Retinal pigment epithelial cell (primary cell): ENCODE results near the gene ABHD2.

ENCODE experiments used
- DNase-seq: peaks from one replicate; pipeline ENCODE4 v3.0.0-alpha.2; 2010; ENCODE audit warnings: low read depth
- H3K4me3 ChIP-seq: 2 replicates; pipeline ENCODE4 v1.5.1; 2011; ENCODE audit warnings: mild to moderate bottlenecking, low read length, control low read depth, moderate library complexity
- TF ChIP-seq, protein P1 (sequence below): conservative IDR thresholded peaks from 2 replicates; pipeline ENCODE4 v1.5.1; 2011; ENCODE audit warnings: low read depth, low read length, control low read depth, inconsistent platforms

The ABHD2 gene

DNA sequence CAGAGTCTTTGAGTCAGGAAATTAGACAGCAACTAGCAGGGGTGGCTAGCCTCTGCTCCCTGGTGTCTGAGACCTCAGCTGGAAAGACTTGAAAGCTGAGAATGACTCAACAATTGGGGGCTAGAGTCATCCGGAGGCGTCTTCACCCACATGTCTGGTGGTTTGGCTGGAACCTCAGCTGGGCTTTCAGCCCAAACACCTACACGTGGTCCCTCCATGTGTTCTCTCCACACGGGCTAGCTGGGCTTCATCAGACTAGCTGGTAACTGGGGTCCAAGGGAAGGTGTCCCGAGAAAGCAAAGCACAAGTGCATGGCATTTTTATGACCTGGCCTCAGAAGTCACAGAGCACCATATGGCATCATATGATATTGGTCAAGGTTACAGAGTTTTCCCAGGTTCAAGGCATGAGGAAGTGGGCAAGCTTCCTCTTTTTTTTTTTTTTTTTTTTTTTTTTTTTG is 19.9 kb upstream of the ABHD2 start:
- TF ChIP-seq, protein P1, sequence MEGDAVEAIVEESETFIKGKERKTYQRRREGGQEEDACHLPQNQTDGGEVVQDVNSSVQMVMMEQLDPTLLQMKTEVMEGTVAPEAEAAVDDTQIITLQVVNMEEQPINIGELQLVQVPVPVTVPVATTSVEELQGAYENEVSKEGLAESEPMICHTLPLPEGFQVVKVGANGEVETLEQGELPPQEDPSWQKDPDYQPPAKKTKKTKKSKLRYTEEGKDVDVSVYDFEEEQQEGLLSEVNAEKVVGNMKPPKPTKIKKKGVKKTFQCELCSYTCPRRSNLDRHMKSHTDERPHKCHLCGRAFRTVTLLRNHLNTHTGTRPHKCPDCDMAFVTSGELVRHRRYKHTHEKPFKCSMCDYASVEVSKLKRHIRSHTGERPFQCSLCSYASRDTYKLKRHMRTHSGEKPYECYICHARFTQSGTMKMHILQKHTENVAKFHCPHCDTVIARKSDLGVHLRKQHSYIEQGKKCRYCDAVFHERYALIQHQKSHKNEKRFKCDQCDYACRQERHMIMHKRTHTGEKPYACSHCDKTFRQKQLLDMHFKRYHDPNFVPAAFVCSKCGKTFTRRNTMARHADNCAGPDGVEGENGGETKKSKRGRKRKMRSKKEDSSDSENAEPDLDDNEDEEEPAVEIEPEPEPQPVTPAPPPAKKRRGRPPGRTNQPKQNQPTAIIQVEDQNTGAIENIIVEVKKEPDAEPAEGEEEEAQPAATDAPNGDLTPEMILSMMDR, result no peak
- H3K4me3 ChIP-seq, result no peak overlapping the region
- DNase-seq, result no peak

DNA sequence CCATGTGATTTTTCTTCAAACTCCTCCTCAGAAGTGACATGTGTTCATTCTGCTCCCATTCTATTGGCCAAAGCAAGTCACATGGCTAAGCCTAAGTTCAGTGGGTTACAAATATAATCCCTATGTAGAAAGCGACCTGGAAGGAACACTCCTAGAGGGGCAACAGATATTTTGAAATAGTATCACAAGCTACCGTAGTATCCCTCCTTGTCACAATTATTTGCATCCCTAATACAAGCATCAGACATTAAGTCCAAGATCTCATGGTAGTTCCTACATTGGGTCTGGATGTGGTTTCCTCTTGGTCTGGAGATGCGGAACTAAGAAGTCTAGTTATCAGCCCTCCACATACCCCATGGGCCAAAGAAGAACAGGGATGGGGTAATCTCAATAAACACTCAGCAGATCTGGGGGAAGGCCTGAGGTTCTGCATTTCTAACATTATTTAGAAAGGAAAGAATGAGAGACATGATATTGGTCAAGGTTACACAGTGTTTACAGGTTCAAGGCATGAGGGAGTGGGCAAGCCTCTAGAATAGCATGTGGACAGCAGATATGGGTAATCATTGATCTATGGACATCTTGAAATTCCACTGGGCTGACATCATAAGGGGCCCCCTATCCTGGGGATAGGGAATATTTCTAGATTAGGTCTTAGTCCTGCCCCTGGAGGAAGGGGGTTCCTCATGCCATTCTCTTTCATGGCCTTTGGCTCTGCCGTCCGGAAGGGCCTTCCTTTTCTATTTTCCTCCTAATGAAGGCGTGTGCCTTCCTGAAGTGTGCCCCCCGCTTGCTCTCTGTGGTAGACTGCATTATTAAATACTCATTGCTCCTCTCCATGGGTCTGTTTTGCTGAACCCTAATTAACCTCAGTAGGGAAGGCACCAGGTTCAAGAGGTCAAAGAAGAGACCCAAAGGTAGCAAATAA is 17.8 kb upstream of the ABHD2 start:
- TF ChIP-seq, protein P1, result no peak
- no peak for DNase-seq
- H3K4me3 ChIP-seq, result no peak overlapping the region

DNA sequence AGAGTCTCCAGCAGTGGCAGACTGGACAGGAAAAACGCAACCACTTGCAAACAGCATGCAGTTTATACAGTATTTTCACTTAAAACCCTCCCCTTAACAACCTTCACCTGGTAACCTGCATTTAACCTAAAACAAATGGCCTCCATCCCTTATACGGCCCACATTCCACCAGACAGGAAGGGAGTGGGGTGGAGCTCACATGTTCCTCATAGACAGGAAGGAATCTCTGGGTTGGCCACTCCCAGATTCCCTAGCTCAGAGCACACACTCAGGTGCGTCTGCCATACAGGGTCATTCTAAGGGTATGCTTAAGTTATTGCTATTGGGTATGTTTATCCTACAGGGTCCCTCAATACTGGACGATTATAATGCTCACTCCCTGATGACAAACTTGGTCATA is 16.8 kb upstream of the ABHD2 start:
- no peak overlapping the region for H3K4me3 ChIP-seq
- TF ChIP-seq, protein P1, result no peak
- DNase-seq, result no peak

DNA sequence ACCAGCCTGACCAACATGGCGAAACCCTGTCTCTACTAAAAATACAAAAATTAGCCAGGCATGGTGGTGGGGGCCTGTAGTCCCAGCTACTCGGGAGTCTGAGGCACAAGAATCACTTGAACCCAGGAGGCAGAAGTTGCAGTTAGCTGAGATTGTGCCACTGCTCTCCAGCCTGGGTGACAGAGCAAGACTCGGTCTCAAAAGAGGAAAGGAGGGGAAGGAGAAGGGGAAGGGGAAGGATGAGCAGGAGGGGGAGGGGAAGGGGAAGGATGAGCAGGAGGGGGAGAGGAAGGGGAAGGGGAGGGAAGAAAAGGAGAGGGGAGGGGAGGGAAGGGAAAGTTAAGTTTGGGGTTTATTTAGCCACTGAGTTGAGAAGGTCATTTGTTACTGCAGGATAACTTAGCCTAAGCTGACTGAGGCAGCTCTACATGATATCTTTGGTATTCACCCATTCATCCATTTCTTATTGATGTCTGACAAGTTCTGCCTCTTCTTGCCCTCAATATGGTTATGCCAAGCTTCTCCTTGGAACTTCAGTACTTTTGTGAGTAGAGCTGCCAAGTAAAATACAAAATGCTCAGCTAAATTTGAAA is 15.9 kb upstream of the ABHD2 start:
- TF ChIP-seq, protein P1, result no peak
- no peak overlapping the region for H3K4me3 ChIP-seq
- no peak for DNase-seq

DNA sequence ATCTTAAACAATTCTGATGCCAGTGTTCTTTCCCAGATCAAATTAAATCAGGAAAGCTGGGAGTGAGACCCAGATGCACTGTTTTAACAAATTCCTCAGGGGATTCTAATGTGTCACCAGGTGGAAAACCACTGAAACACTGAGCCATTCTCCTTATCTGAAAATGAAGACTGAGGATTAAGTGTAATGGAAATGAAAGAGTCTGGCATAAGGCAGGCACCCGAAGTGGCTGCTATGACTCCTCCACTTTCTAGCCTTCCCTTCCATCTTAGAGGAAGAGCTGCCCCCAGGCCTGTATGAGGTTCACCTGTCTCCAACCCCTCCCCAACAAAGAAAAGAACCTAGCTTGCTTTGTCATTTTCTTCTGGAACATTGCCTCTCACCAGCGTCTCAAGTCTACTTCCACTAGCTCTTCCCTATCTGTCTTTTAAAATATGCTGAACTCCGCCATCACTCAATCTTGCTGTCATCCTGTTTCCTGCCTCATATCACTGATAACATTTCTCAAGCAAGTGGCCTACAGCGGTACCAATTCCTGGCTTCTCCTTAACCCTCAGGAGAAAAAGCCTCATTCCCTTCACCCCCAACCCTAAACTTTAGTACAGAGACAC is 13.7 kb upstream of the ABHD2 start:
- H3K4me3 ChIP-seq, result no peak overlapping the region

DNA sequence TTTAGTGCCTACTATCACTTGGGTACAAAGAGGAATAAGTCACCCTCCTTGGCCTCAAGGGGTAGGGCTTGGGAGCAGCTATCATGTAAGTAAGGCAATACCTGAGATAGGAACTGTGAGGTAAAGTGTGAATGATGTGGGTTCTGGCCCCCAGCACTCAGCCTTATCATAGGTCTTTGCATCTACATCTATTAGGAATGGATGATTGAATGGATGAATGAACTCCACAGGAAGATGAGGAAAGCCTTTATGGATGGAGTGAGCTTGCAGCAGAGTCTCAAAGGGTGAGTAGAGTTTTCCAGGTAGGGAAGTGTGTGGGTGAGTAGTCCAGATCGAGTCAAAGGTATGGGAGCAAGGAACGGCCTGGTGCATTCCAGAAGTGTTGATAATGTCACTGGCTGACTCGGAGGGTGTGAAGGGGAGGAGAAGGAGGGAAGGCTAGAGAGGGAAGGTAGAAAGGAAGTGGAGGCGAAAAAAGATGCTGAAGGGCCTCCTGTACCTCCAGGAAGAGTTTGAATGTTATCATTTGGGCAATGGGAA is 13.1 kb upstream of the ABHD2 start:
- DNase-seq, result no peak
- TF ChIP-seq, protein P1, result no peak
- H3K4me3 ChIP-seq, result no peak overlapping the region

More for the DNA sequence above, 13.7 kb upstream of the ABHD2 start:
- DNase-seq, result no peak
- TF ChIP-seq, protein P1, result no peak
